Esophagus squamous epithelium (tissue), 5 donors: Measurements from ENCODE around the gene PPP1R7. TPM values are rescaled to one million over a fixed set of nuclear protein-coding genes. Genes with fewer than 3 reads are reported as not detected.

Source experiments
- DNase-seq: peaks from one replicate; lab custom pipeline; 2025; lab: John Stamatoyannopoulos, UW
- H3K27ac ChIP-seq, 4 donors: fragments of 200-600 bp; sonication (generic); one replicate each; pipeline ENCODE4 v1.5.1; 2016 to 2019; ENCODE audit warnings: mild to moderate bottlenecking in 1 of 4
- H3K27me3 ChIP-seq, 4 donors: fragments of 200-600 bp; sonication (generic); 1 replicate in 3 of 4; 2 replicates in 1 of 4; pipeline versions ENCODE4 v1.5.1 to v1.6.0; 2017 to 2021; ENCODE audit warnings: antibody characterized with exemption in 1 of 4
- H3K36me3 ChIP-seq, 3 donors: fragments of 200-600 bp; sonication (generic); one replicate each; pipeline ENCODE4 v1.5.1; 2016 to 2019
- H3K4me1 ChIP-seq, 3 donors: fragments of 200-600 bp; sonication (generic); one replicate each; pipeline ENCODE4 v1.5.1; 2017 to 2019
- H3K4me3 ChIP-seq, 4 donors: fragments of 200-600 bp; sonication (generic); 1 replicate in 3 of 4; 2 replicates in 1 of 4; pipeline ENCODE4 v1.5.1; 2016 to 2019; ENCODE audit warnings: mild to moderate bottlenecking in 2 of 4, moderate library complexity in 1 of 4
- H3K9me3 ChIP-seq, 3 donors: fragments of 200-600 bp; sonication (generic); one replicate each; pipeline ENCODE4 v1.5.1; 2016 to 2019
- POLR2A ChIP-seq, 4 donors: fragments of 450-650 bp; IDR thresholded peaks; one replicate each; pipeline ENCODE4 v1.6.1; 2017; ENCODE audit warnings: antibody characterized with exemption in 4 of 4, mild to moderate bottlenecking in 4 of 4, moderate library complexity in 3 of 4
- WGBS, 2 donors: methylation state at CpG; one replicate each; pipeline ENCODE4 v1.1.5; 2018; 5-methylcytosine and 5-hydroxymethylcytosine counted together
- intact Hi-C: fragments of 100-400 bp; cut with DNase I; formaldehyde crosslinking; loops from one replicate; pipeline ENCODE4 v1.15.0; 2022
- total RNA-seq, 4 donors: library from RNA; depleted of rRNA; stranded (reverse); fragments of >200 nt; gene quantifications; one replicate each; pipeline ENCODE4 v1.1.0, GENCODE V29; 2016
- TF ChIP-seq, protein P1 (sequence below), 6 experiments: fragments of 450-650 bp in 4 of 6; fragments of 200-600 bp in 2 of 6; sonication (generic) in 2 of 6; IDR thresholded peaks; one replicate each; pipeline ENCODE4 v1.5.1; 2016 to 2019; ENCODE audit warnings: antibody characterized with exemption in 6 of 6, mild to moderate bottlenecking in 4 of 6, moderate library complexity in 4 of 6
- donor health status: DM: yes; HTN: yes; CAD: no.

Gene PPP1R7
- total RNA-seq, 4 donors from 2014 or later: 53.5 to 108 (median 63.3) TPM

DNA sequence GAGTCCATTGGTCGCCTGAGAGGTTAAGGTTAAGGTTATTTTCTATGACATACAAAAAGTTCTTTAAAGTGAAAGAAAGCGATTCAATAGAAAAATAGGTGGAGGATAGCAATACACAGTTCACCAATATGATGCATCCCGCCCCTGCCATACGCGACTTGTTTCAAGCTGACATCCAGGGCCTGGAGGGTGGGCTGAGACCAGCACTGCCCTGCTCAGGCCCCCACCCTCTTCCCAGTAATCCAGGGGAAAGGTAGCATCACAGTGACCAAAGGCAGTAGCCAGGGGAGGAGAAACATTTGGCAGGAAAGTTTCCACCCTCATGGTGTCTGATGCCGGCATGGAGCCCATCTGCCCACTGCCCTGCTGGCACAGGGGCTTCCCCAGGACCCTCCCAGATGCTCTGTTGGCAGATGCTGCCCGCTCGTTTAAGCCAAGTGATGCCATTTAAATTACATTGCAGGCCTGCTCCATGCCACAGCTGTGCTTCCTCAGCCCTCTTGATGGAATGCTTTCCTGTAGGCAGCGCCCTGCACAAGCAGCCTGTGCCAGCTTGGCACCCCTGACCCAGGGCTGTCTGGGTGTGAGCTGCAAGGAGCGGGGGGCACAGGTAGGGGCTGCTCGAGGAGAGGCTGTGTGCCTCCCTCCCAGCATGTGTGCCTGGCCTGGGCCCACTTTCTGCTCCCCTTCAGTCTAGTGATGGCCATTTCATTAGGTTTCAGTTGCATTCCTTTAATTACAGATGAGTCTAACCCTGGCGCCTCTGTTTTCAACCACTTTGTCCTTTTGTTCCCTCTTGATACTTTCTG, 27.5 kb downstream of the PPP1R7 start:
- peaks cover 0 to 5% (median 0%) of the 10 kb centered on the region in 3 donors for H3K4me1 ChIP-seq
- no peak for DNase-seq
- H3K9me3 ChIP-seq: no peaks in the 10 kb centered on the region
- H3K27me3 ChIP-seq: no peaks in the 10 kb centered on the region
- H3K36me3 ChIP-seq: peaks cover 3 to 96% (median 14%) of the 10 kb centered on the region in 3 donors
- no peak overlapping the region for H3K4me3 ChIP-seq
- intact Hi-C loops: no loop called here
- no peak for TF ChIP-seq POLR2A (IDR thresholded peaks at IDR 0.05)
- TF ChIP-seq, protein P1, sequence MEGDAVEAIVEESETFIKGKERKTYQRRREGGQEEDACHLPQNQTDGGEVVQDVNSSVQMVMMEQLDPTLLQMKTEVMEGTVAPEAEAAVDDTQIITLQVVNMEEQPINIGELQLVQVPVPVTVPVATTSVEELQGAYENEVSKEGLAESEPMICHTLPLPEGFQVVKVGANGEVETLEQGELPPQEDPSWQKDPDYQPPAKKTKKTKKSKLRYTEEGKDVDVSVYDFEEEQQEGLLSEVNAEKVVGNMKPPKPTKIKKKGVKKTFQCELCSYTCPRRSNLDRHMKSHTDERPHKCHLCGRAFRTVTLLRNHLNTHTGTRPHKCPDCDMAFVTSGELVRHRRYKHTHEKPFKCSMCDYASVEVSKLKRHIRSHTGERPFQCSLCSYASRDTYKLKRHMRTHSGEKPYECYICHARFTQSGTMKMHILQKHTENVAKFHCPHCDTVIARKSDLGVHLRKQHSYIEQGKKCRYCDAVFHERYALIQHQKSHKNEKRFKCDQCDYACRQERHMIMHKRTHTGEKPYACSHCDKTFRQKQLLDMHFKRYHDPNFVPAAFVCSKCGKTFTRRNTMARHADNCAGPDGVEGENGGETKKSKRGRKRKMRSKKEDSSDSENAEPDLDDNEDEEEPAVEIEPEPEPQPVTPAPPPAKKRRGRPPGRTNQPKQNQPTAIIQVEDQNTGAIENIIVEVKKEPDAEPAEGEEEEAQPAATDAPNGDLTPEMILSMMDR (IDR thresholded peaks at IDR 0.05): no peak
- 93 to 95% methylated on average over 7 to 12 of the region's 12 CpGs for WGBS, 2 donors
- H3K27ac ChIP-seq: no peak overlapping the region

DNA sequence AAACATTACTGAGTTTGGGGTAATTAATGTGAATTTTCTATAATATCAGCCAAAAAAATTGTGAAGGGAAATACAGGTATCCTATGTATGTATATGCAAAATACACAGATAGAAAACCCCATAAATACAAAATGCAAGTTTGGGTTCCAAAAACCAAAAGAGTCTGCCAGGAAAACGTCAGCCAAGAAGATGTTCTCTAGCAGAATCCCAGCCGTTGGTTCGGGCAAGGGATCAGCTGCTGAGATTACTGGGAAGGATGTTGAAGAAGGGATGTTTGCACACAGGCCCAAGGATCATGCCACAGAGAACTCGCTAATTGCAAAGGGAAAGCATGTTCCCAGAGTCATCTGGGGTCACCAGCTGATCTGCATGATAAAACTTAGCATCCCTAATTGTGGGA, 28.7 kb downstream of the PPP1R7 start:
- H3K4me3 ChIP-seq: no peak overlapping the region
- H3K9me3 ChIP-seq: no peaks in the 10 kb centered on the region
- H3K4me1 ChIP-seq: no peaks in the 10 kb centered on the region
- no peak for DNase-seq
- intact Hi-C loops: no loop called here
- H3K27me3 ChIP-seq: no peaks in the 10 kb centered on the region
- peak overlapping the region in 1 of 4 donors; percentile 16 for H3K27ac ChIP-seq
- peaks cover 10 to 98% (median 14%) of the 10 kb centered on the region in 3 donors for H3K36me3 ChIP-seq
- TF ChIP-seq, protein P1 (IDR thresholded peaks at IDR 0.05): no peak
- no peak for TF ChIP-seq POLR2A (IDR thresholded peaks at IDR 0.05)
- 64 to 80% methylated on average over 4 of the region's 4 CpGs for WGBS, 2 donors

DNA sequence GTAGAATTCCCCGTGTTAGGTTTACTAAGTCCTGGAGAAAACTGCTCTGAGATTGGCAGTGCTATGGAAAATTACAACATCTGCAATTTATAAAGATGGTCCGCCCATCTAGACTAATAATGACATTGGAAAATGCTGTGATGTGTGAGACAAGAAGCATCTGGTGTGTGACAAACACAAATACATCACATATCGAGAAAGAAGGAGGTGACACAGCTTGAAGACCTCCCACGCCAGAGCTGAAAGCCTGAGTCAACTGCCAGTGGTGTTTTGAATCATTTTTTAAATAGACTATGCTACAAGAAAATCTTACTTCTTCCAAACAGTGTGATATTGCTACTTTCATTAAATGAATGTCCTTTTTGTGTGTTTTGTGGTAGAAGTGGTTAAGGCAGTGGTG, 29.6 kb downstream of the PPP1R7 start:
- Histone ChIP-seq H3K4me1 (no peaks in the 10 kb centered on the region), H3K36me3 (peaks cover 10 to 91% (median 14%) of the 10 kb centered on the region in 3 donors), H3K27me3 (no peaks in the 10 kb centered on the region), H3K27ac (no peak overlapping the region), H3K9me3 (no peaks in the 10 kb centered on the region), H3K4me3 (no peak overlapping the region)
- DNase-seq: no peak
- intact Hi-C loops: no loop called here
- no peak for TF ChIP-seq POLR2A (IDR thresholded peaks at IDR 0.05)
- TF ChIP-seq, protein P1 (IDR thresholded peaks at IDR 0.05): no peak
- 59 to 67% methylated on average over 4 of the region's 4 CpGs for WGBS, 2 donors

DNA sequence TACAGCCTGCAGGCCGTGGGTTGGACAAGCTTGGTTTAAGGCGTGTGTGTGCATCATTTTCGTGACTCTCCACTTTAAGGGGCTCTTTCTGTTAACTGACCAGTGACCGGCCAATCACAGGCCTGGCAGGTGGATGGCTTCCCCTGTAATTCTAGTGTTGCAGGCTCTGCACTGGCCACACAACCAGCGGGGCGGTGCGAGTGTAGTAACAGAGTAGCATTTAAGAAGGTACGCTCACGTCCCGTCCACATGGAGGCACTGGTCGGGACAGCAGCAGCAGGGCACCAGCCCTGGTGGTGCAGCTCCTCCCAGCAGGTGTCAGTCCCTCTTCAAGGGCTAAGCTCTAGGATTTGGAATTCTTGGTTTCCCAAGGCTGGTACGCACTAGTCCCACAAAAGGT, 30.2 kb downstream of the PPP1R7 start:
- Histone ChIP-seq H3K36me3 (peaks cover 10 to 85% (median 11%) of the 10 kb centered on the region in 3 donors), H3K27me3 (no peaks in the 10 kb centered on the region), H3K4me1 (no peaks in the 10 kb centered on the region), H3K27ac (no peak overlapping the region), H3K9me3 (no peaks in the 10 kb centered on the region), H3K4me3 (no peak overlapping the region)
- WGBS, 2 donors: 96% methylated on average over 3 to 9 of the region's 12 CpGs
- TF ChIP-seq POLR2A (IDR thresholded peaks at IDR 0.05): no peak
- TF ChIP-seq, protein P1 (IDR thresholded peaks at IDR 0.05): no peak
- intact Hi-C loops: no loop called here
- no peak for DNase-seq

DNA sequence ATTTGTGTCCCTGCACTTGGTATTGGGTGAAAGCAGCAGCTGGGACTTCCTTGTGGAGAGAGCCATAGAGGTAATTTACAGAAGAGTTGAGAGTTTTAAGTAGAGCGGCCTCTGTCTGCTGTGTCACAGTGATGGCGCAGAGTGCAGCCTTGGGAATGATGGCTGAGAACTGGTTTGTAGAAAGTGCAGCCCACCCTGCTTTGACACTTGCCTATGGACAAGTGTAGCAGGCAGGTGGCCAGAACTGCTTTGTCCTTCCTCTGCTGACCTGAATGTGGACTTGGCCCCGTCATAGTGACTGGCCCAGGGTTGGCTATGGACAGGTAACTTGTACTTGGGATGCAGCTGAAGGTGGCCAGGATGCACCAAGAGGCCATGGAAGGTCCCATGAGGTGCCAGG, 31.9 kb downstream of the PPP1R7 start:
- Histone ChIP-seq H3K4me1 (no peaks in the 10 kb centered on the region), H3K9me3 (no peaks in the 10 kb centered on the region), H3K4me3 (no peak overlapping the region), H3K27me3 (peaks cover 0 to 4% (median 0%) of the 10 kb centered on the region in 4 donors), H3K27ac (no peak overlapping the region), H3K36me3 (peaks cover 7 to 69% (median 10%) of the 10 kb centered on the region in 3 donors)
- intact Hi-C loops: no loop called here
- WGBS, 2 donors: 90 to 100% methylated on average over 1 to 2 of the region's 3 CpGs
- DNase-seq: no peak
- no peak for TF ChIP-seq POLR2A (IDR thresholded peaks at IDR 0.05)
- TF ChIP-seq, protein P1 (IDR thresholded peaks at IDR 0.05): no peak
